ENCODE results near the gene FNBP1. TPM values are rescaled to one million over a fixed set of nuclear protein-coding genes. Genes with fewer than 3 reads are reported as not detected.

FNBP1 gene
- 245 TPM in 2 replicates for total RNA-seq

- H3K27me3 Mint-ChIP-seq = no peaks in the 10 kb centered on the region
- peak within 1 kb of the TSS; percentile 94 for H3K4me3 Mint-ChIP-seq
- peak within 1 kb of the TSS; percentile 93 for H3K27ac Mint-ChIP-seq
- DNase-seq = peak; percentile 94
- intact Hi-C loops (cut with micrococcal nuclease) = loop anchor here (1.0 kb wide), 1 partner anchor 10 kb away; the partner anchor contains the start of gene GPR107
- H3K36me3 Mint-ChIP-seq (ENCODE audit: low read depth) = peaks cover 21% of the 10 kb centered on the region
- no peaks in the 10 kb centered on the region for H3K9me3 Mint-ChIP-seq
- H3K4me1 Mint-ChIP-seq = peaks cover 39% of the 10 kb centered on the region
These were observed at the start of gene FNBP1 for GRCh38 chr9:130042885-130043653. FNBP1 (minus strand) TSS chr9:130043189; CDS start chr9:130042975, 214 bp downstream.

GRCh38 chr9:130090915-130091314 is 47.9 kb upstream of the FNBP1 start:
- Mint-ChIP-seq H3K27ac (no peak overlapping the region), H3K36me3 (ENCODE audit: low read depth) (peaks cover 41% of the 10 kb centered on the region), H3K4me1 (peaks cover 4% of the 10 kb centered on the region), H3K4me3 (no peak overlapping the region), H3K27me3 (no peaks in the 10 kb centered on the region), H3K9me3 (no peaks in the 10 kb centered on the region)
- DNase-seq = no peak
- intact Hi-C loops (cut with micrococcal nuclease) = no loop called here

GRCh38 chr9:130089141-130089540 is 46.2 kb upstream of the FNBP1 start:
- Mint-ChIP-seq H3K9me3 (no peaks in the 10 kb centered on the region), H3K36me3 (ENCODE audit: low read depth) (peaks cover 41% of the 10 kb centered on the region), H3K27ac (no peak overlapping the region), H3K4me3 (no peak overlapping the region), H3K4me1 (no peaks in the 10 kb centered on the region), H3K27me3 (no peaks in the 10 kb centered on the region)
- intact Hi-C loops (cut with micrococcal nuclease) = no loop called here
- no peak for DNase-seq

DNA sequence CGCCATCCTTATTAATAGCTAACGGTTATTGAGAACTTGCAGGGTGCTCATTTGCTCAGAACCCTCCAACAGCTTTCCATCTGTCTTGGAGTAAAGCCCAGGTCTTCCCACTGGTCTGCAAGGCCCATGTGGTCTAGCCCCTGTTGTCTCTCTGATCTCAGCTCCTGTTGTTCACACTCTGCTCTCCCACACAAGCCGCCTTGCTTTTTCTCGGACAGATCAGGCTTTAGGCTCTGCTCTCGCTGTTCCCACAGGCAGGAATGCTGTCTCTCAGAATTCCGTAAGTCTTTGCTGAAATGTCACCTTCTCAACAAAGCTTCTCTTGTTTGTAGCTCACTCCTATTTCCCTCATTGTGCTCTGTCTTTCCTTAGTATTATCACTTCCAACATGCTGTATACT is 45.1 kb upstream of the FNBP1 start:
- no peak for DNase-seq
- H3K9me3 Mint-ChIP-seq = no peaks in the 10 kb centered on the region
- H3K27ac Mint-ChIP-seq = no peak overlapping the region
- H3K4me1 Mint-ChIP-seq = no peaks in the 10 kb centered on the region
- no peak overlapping the region for H3K4me3 Mint-ChIP-seq
- no peaks in the 10 kb centered on the region for H3K27me3 Mint-ChIP-seq
- intact Hi-C loops (cut with micrococcal nuclease) = no loop called here
- peaks cover 37% of the 10 kb centered on the region for H3K36me3 Mint-ChIP-seq (ENCODE audit: low read depth)

DNA sequence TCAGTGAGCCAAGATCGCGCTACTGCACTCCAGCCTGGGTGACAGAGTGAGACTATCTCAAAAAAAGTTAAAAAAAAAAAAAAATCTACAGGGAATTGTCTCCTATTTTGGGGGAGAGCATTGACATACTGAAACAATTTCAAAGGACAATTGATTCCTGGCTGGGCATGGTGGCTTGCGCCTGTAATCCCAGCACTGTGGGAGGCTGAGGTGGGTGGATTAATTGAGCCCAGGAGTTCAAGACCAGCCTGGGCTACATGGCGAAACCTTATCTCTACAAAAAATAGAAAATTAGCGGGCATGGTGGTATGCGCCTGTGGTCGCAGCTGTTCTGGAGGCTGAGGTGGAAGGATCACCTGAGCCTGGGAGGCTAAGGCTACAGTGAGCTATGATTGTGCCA is 41.3 kb upstream of the FNBP1 start:
- Mint-ChIP-seq H3K27ac (no peak overlapping the region), H3K27me3 (no peaks in the 10 kb centered on the region), H3K36me3 (ENCODE audit: low read depth) (peaks cover 49% of the 10 kb centered on the region), H3K4me3 (no peak overlapping the region), H3K9me3 (no peaks in the 10 kb centered on the region), H3K4me1 (no peaks in the 10 kb centered on the region)
- no peak for DNase-seq
- intact Hi-C loops (cut with micrococcal nuclease) = no loop called here

DNA sequence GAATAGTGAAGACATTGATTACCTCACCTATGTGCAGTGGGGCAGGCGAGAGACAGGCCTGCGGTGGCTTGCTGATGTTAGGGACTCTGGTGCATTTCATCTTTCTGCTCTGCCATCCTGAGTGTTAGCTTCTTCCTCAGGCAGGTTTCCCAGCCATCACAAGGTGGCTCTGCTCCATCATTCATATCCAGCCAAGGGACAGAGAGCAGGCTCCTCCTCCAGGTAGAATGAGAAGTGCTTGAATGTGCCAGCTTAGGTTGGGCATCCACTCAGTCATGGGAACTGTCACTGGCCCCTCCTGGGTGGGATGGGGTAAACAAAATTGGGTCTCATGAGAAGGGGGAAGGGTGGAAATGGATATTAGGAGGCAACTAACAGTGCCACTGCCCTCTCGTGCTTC is 35.6 kb upstream of the FNBP1 start:
- peak overlapping the region; percentile 62 for H3K27ac Mint-ChIP-seq
- intact Hi-C loops (cut with micrococcal nuclease) = no loop called here
- H3K9me3 Mint-ChIP-seq = no peaks in the 10 kb centered on the region
- H3K4me3 Mint-ChIP-seq = no peak overlapping the region
- H3K36me3 Mint-ChIP-seq (ENCODE audit: low read depth) = peaks cover 44% of the 10 kb centered on the region
- no peak for DNase-seq
- no peaks in the 10 kb centered on the region for H3K27me3 Mint-ChIP-seq
- peaks cover 12% of the 10 kb centered on the region for H3K4me1 Mint-ChIP-seq

- H3K9me3 Mint-ChIP-seq = no peaks in the 10 kb centered on the region
- H3K36me3 Mint-ChIP-seq (ENCODE audit: low read depth) = peaks cover 19% of the 10 kb centered on the region
- H3K27me3 Mint-ChIP-seq = no peaks in the 10 kb centered on the region
- intact Hi-C loops (cut with micrococcal nuclease) = no loop called here
- peaks cover 16% of the 10 kb centered on the region for H3K4me1 Mint-ChIP-seq
- no peak overlapping the region for H3K4me3 Mint-ChIP-seq
- H3K27ac Mint-ChIP-seq = no peak overlapping the region
- no peak for DNase-seq
These were observed 30.4 kb upstream of the FNBP1 start for GRCh38 chr9:130073373-130073772.

DNA sequence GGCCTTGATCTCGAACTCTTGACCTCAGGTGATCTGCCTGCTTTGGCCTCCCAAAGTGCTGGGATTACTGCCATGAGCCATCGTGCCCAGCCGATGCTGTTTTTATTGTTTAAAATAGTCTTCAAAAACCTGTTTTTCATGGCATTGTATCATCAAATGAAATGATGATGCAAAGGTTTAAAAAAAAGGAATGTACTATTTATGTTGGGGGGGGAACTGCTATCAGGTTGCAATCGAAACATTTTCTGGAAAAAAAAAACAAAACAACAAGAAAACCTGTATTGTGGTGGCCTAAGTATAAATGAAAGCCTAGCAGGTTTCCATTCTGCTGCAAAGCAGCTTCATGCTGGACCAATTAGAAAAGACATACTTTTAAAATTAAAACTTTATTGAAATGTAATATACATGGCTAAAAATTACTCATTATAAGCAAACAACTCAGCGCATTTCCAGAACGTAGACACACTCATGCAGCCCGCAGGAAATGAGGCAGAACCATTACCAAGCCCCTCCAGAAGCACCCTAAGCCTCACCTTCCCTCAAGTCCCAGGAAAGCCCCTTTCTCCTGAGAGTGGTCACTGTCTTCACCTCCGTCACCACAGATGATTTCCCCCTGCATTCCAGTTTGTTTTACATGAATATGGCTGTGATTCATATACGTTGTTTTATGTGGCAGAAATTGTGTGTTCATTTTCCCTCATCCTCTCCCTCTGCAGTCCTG is 29.7 kb upstream of the FNBP1 start:
- no peak for DNase-seq
- no peaks in the 10 kb centered on the region for H3K27me3 Mint-ChIP-seq
- no peak overlapping the region for H3K4me3 Mint-ChIP-seq

GRCh38 chr9:130069048-130069447 is 26.1 kb upstream of the FNBP1 start:
- Mint-ChIP-seq H3K27ac (no peak overlapping the region), H3K4me1 (peaks cover 9% of the 10 kb centered on the region), H3K36me3 (ENCODE audit: low read depth) (peaks cover 11% of the 10 kb centered on the region), H3K9me3 (no peaks in the 10 kb centered on the region), H3K27me3 (no peaks in the 10 kb centered on the region), H3K4me3 (no peak overlapping the region)
- DNase-seq = no peak
- intact Hi-C loops (cut with micrococcal nuclease) = no loop called here

More for the DNA sequence above, 29.7 kb upstream of the FNBP1 start:
- no peaks in the 10 kb centered on the region for H3K9me3 Mint-ChIP-seq
- peaks cover 16% of the 10 kb centered on the region for H3K4me1 Mint-ChIP-seq
- intact Hi-C loops (cut with micrococcal nuclease) = no loop called here
- H3K36me3 Mint-ChIP-seq (ENCODE audit: low read depth) = peaks cover 15% of the 10 kb centered on the region
- H3K27ac Mint-ChIP-seq = peak overlapping the region; percentile 32

DNA sequence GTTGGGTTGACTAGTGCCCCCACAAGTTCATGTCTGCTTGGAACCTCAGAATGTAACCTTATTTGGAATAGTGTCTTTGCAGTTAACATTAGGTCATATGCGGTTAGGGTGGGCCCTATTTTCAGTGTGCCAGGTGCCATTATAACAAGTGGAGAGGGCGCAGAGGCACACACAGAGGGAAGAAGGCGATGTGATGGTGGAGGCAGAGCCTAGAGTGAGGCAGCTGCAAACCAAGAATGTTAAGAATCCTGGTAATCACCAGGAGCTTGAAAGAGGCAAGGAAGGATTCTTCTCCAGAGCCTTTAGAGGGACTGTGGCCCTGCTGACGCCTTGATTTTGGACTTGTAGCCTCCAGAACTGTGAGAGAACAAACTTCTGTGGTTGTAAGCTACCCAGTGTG is 21.6 kb upstream of the FNBP1 start:
- intact Hi-C loops (cut with micrococcal nuclease) = no loop called here
- H3K4me1 Mint-ChIP-seq = peaks cover 16% of the 10 kb centered on the region
- H3K4me3 Mint-ChIP-seq = no peak overlapping the region
- DNase-seq = no peak
- no peaks in the 10 kb centered on the region for H3K27me3 Mint-ChIP-seq
- H3K36me3 Mint-ChIP-seq (ENCODE audit: low read depth) = peaks cover 14% of the 10 kb centered on the region
- H3K9me3 Mint-ChIP-seq = no peaks in the 10 kb centered on the region
- H3K27ac Mint-ChIP-seq = no peak overlapping the region

- H3K4me3 Mint-ChIP-seq = no peak overlapping the region
- H3K9me3 Mint-ChIP-seq = no peaks in the 10 kb centered on the region
- intact Hi-C loops (cut with micrococcal nuclease) = no loop called here
- DNase-seq = no peak
- H3K36me3 Mint-ChIP-seq (ENCODE audit: low read depth) = peaks cover 22% of the 10 kb centered on the region
- H3K27me3 Mint-ChIP-seq = no peaks in the 10 kb centered on the region
- H3K4me1 Mint-ChIP-seq = peaks cover 18% of the 10 kb centered on the region
- no peak overlapping the region for H3K27ac Mint-ChIP-seq
These were observed 19.8 kb upstream of the FNBP1 start for GRCh38 chr9:130062750-130063149.

- H3K4me3 Mint-ChIP-seq = no peak overlapping the region
- H3K27me3 Mint-ChIP-seq = no peaks in the 10 kb centered on the region
- intact Hi-C loops (cut with micrococcal nuclease) = no loop called here
- peaks cover 18% of the 10 kb centered on the region for H3K36me3 Mint-ChIP-seq (ENCODE audit: low read depth)
- DNase-seq = no peak
- H3K27ac Mint-ChIP-seq = no peak overlapping the region
- peaks cover 18% of the 10 kb centered on the region for H3K4me1 Mint-ChIP-seq
- no peaks in the 10 kb centered on the region for H3K9me3 Mint-ChIP-seq
These were observed 17.3 kb upstream of the FNBP1 start for GRCh38 chr9:130060296-130060695.

DNA sequence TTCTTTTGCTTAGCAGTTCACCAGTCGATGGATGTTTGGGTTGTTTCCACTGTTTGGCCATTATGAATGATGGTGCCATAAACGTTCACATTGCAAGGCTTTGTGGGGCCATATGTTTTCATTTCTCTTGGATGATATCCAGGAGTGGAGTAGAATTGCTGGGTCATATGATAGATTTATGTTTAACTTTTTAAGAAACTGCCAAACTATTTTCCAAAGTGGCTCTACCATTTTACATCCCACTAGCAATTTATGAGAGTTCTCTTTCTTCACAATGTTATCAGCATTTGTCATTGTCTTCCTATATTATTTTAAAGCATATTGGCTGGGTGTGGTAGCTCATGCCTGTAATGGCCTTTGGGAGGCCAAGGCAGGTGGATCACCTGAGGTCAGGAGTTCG is 15.9 kb upstream of the FNBP1 start:
- no peak for DNase-seq
- intact Hi-C loops (cut with micrococcal nuclease) = no loop called here
- Mint-ChIP-seq H3K4me1 (peaks cover 24% of the 10 kb centered on the region), H3K36me3 (ENCODE audit: low read depth) (peaks cover 15% of the 10 kb centered on the region), H3K4me3 (no peak overlapping the region), H3K27ac (no peak overlapping the region), H3K27me3 (no peaks in the 10 kb centered on the region), H3K9me3 (no peaks in the 10 kb centered on the region)

DNA sequence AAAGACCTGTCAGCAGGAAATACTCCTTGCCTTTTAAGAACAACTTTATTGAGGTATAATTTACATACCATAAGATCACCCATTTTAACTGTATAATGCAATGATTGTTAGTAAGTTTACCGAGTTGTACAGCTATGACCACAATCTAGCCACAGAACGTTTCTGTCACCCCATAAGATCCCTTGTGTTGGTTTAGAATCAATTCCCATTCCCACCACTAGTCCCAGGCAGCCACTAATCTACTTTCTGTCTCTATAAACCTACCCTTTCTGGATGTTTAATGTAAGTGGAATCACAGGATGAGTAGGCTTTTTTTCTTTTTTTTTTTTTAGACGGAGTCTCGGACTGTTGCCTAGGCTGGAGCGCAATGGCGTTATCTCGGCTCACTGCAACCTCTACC is 15.2 kb upstream of the FNBP1 start:
- Mint-ChIP-seq H3K4me3 (no peak overlapping the region), H3K9me3 (no peaks in the 10 kb centered on the region)
- intact Hi-C loops (cut with micrococcal nuclease) = no loop called here

More for the DNA sequence above, 15.2 kb upstream of the FNBP1 start:
- DNase-seq = no peak
- peak overlapping the region; percentile 53 for H3K27ac Mint-ChIP-seq
- H3K27me3 Mint-ChIP-seq = no peaks in the 10 kb centered on the region
- H3K4me1 Mint-ChIP-seq = peaks cover 24% of the 10 kb centered on the region
- peaks cover 15% of the 10 kb centered on the region for H3K36me3 Mint-ChIP-seq (ENCODE audit: low read depth)

All from activated CD4-positive, alpha-beta T cell treated with anti-CD3 and anti-CD28 coated beads, Interleukin-2, amount 10 ng/mL, durations not matched to agents 24 days and 14 days (primary cell).